DOHH2 (cell line): ENCODE measurements around the gene PLPPR3.

Source experiments
- H3F3A ChIP-seq: fragments of 200-600 bp; sonication (generic), shearing (Covaris generic); 2 replicates; pipeline ENCODE4 v1.6.0; 2016; ENCODE audit warnings: antibody characterized with exemption, mild to moderate bottlenecking; ENCODE audit not compliant: control insufficient read depth, insufficient read depth
- H3K27ac ChIP-seq: fragments of 200-600 bp; sonication (generic); 2 replicates; pipeline ENCODE4 v1.5.1; 2014; ENCODE audit warnings: low read depth, mild to moderate bottlenecking, low read length, moderate library complexity
- H3K27me3 ChIP-seq: fragments of 200-600 bp; sonication (generic); 2 replicates; pipeline ENCODE4 v1.6.1; 2014; ENCODE audit warnings: mild to moderate bottlenecking, low read length, mixed read lengths; ENCODE audit not compliant: control insufficient read depth
- H3K36me3 ChIP-seq: fragments of 200-600 bp; sonication (generic); 2 replicates; pipeline ENCODE4 v1.6.1; 2014; ENCODE audit warnings: mild to moderate bottlenecking, low read length, moderate library complexity, mixed read lengths; ENCODE audit not compliant: control insufficient read depth
- H3K4me1 ChIP-seq: fragments of 200-600 bp; sonication (generic); 2 replicates; pipeline ENCODE4 v1.6.1; 2014; ENCODE audit warnings: mild to moderate bottlenecking, low read length, mixed read lengths; ENCODE audit not compliant: control insufficient read depth
- H3K4me2 ChIP-seq: fragments of 200-600 bp; sonication (generic); 2 replicates; pipeline ENCODE4 v1.6.0; 2014; ENCODE audit warnings: mild to moderate bottlenecking, low read length, moderate library complexity
- H3K4me3 ChIP-seq: fragments of 200-600 bp; sonication (generic); 2 replicates; pipeline ENCODE4 v1.5.1; 2014; ENCODE audit warnings: mild to moderate bottlenecking, low read length, mixed read lengths
- H3K79me2 ChIP-seq: fragments of 200-600 bp; sonication (generic); 2 replicates; pipeline ENCODE4 v1.6.1; 2014; ENCODE audit warnings: mild to moderate bottlenecking, low read length, mixed read lengths; ENCODE audit not compliant: control insufficient read depth
- H3K9me2 ChIP-seq: fragments of 200-600 bp; sonication (generic); replicated peaks from 2 replicates; pipeline ENCODE4 v1.6.1; 2014; ENCODE audit warnings: mild to moderate bottlenecking, low read length, mixed read lengths; ENCODE audit not compliant: control insufficient read depth
- H3K9me3 ChIP-seq: fragments of 200-600 bp; sonication (generic); 2 replicates; pipeline ENCODE4 v1.6.1; 2014; ENCODE audit warnings: antibody characterized with exemption, low read length, mixed read lengths; ENCODE audit not compliant: control insufficient read depth, insufficient read depth
- H4K20me1 ChIP-seq: fragments of 200-600 bp; sonication (generic); 2 replicates; pipeline ENCODE4 v1.6.0; 2014; ENCODE audit warnings: low read depth, mild to moderate bottlenecking, antibody characterized with exemption, low read length, moderate library complexity; ENCODE audit not compliant: control insufficient read depth, insufficient read depth
- EZH2phosphoT487 ChIP-seq: fragments of 200-600 bp; sonication (generic); IDR thresholded peaks from 2 replicates; pipeline ENCODE4 v1.6.1; 2017; ENCODE audit warnings: borderline replicate concordance, mild to moderate bottlenecking, antibody characterized with exemption, low read length, moderate library complexity, mixed read lengths
- TF ChIP-seq, protein P1 (sequence below): fragments of 200-600 bp; sonication (generic); IDR thresholded peaks from one replicate; pipeline ENCODE4 v1.5.1; 2014; ENCODE audit warnings: antibody characterized with exemption, mild to moderate bottlenecking, low read depth, low read length; ENCODE audit not compliant: poor library complexity, severe bottlenecking

Gene PLPPR3

GRCh38 chr19:862581-863314, 41.0 kb upstream of the PLPPR3 start:
- Histone ChIP-seq H4K20me1 (no peaks in the 10 kb centered on the region), H3F3A (peaks cover 5% of the 10 kb centered on the region; the same call in 1 of the 2 replicates), H3K79me2 (no peaks in the 10 kb centered on the region), H3K36me3 (no peaks in the 10 kb centered on the region), H3K27ac (no peak overlapping the region), H3K4me3 (peak overlapping the region; percentile 64), H3K9me2 (no peaks in the 10 kb centered on the region), H3K4me2 (peak overlapping the region; percentile 72), H3K4me1 (peaks cover 38% of the 10 kb centered on the region), H3K9me3 (no peaks in the 10 kb centered on the region), H3K27me3 (peaks cover 13% of the 10 kb centered on the region)
- TF ChIP-seq, protein P1, sequence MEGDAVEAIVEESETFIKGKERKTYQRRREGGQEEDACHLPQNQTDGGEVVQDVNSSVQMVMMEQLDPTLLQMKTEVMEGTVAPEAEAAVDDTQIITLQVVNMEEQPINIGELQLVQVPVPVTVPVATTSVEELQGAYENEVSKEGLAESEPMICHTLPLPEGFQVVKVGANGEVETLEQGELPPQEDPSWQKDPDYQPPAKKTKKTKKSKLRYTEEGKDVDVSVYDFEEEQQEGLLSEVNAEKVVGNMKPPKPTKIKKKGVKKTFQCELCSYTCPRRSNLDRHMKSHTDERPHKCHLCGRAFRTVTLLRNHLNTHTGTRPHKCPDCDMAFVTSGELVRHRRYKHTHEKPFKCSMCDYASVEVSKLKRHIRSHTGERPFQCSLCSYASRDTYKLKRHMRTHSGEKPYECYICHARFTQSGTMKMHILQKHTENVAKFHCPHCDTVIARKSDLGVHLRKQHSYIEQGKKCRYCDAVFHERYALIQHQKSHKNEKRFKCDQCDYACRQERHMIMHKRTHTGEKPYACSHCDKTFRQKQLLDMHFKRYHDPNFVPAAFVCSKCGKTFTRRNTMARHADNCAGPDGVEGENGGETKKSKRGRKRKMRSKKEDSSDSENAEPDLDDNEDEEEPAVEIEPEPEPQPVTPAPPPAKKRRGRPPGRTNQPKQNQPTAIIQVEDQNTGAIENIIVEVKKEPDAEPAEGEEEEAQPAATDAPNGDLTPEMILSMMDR, result no peak
- TF ChIP-seq EZH2phosphoT487, result no peak

- no peaks in the 10 kb centered on the region for H4K20me1 ChIP-seq
- H3K4me1 ChIP-seq, result peaks cover 38% of the 10 kb centered on the region
- H3K9me3 ChIP-seq, result no peaks in the 10 kb centered on the region
- TF ChIP-seq, protein P1, result peak; percentile 52
- TF ChIP-seq EZH2phosphoT487, result no peak
- peak overlapping the region; percentile 72 for H3K4me2 ChIP-seq
- peak overlapping the region; percentile 64 for H3K4me3 ChIP-seq
- no peaks in the 10 kb centered on the region for H3K79me2 ChIP-seq
- no peaks in the 10 kb centered on the region for H3K9me2 ChIP-seq
- no peaks in the 10 kb centered on the region for H3K36me3 ChIP-seq
- H3K27ac ChIP-seq, result no peak overlapping the region
- peaks cover 13% of the 10 kb centered on the region for H3K27me3 ChIP-seq
- H3F3A ChIP-seq, result peaks cover 5% of the 10 kb centered on the region; the same call in 1 of the 2 replicates
These were observed 40.2 kb upstream of the PLPPR3 start for GRCh38 chr19:861756-862580.

- Histone ChIP-seq H3F3A (peaks cover 5% of the 10 kb centered on the region; the same call in 1 of the 2 replicates), H4K20me1 (no peaks in the 10 kb centered on the region), H3K4me2 (peak overlapping the region; percentile 72), H3K36me3 (no peaks in the 10 kb centered on the region), H3K27me3 (peaks cover 13% of the 10 kb centered on the region), H3K9me2 (no peaks in the 10 kb centered on the region), H3K4me3 (no peak overlapping the region), H3K79me2 (no peaks in the 10 kb centered on the region), H3K27ac (no peak overlapping the region), H3K9me3 (no peaks in the 10 kb centered on the region), H3K4me1 (peaks cover 38% of the 10 kb centered on the region)
- TF ChIP-seq, protein P1, result no peak
- TF ChIP-seq EZH2phosphoT487, result no peak
These were observed 39.5 kb upstream of the PLPPR3 start for GRCh38 chr19:861141-861755.
